GM23248 (cell line): ENCODE results near the gene GOLPH3.

Experiments
- EZH2 ChIP-seq: fragments of 200-600 bp; sonication (generic); IDR thresholded peaks from 2 replicates; pipeline ENCODE4 v1.6.1; 2018; ENCODE audit warnings: antibody characterized with exemption, mild to moderate bottlenecking; ENCODE audit not compliant: insufficient read depth, poor library complexity, severe bottlenecking
- EZH2phosphoT487 ChIP-seq: fragments of 200-600 bp; sonication (generic); IDR thresholded peaks from 2 replicates; pipeline ENCODE4 v1.6.1; 2018; ENCODE audit warnings: antibody characterized with exemption, moderate library complexity, mild to moderate bottlenecking, low read depth; ENCODE audit not compliant: insufficient read depth

DNA sequence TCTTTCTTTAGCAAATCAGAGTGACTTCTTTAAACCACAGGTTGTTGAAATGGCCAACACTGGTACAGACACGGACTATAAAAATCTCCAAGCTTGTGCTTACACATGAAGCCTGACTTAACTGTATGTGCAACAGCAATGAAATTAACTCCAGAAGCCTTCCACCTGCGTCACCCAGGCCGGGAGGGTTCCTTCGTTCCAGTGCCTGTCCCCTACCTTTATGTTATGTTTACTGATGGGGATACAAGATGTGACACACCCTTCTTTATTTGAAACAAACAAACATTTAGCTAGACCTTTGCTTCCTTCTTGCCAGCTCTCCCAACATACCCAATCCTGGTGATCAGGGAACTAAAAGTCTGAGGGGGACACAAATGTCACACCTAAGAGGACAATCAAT is 66.0 kb downstream of the GOLPH3 start:
- no peak for TF ChIP-seq EZH2
- TF ChIP-seq EZH2phosphoT487: no peak
